K562 (cell line): ENCODE data around the gene OR6K6. TPM values are rescaled to one million over a fixed set of nuclear protein-coding genes. Genes with fewer than 3 reads are reported as not detected.

Experiments used
- ATF3 ChIP-seq, 2 experiments: fragments of 450-650 bp in 1 of 2; sonication (generic) in 1 of 2; formaldehyde crosslinking in 1 of 2; IDR thresholded peaks in 1 of 2; conservative IDR thresholded peaks in 1 of 2; 2 replicates each; pipeline versions ENCODE4 v1.6.1 to v1.8.1; 2016 to 2023; ENCODE audit warnings: mild to moderate bottlenecking in 2 of 2, moderate library complexity in 2 of 2, inconsistent platforms in 1 of 2, missing genetic modification reagents in 1 of 2
- C11orf30 ChIP-seq: fragments of 450-650 bp; IDR thresholded peaks from 2 replicates; pipeline ENCODE4 v1.6.1; 2016; ENCODE audit warnings: low read depth, mild to moderate bottlenecking
- CTBP1 ChIP-seq: fragments of 450-650 bp; IDR thresholded peaks from 2 replicates; pipeline ENCODE4 v1.6.1; 2016; ENCODE audit warnings: borderline replicate concordance
- EZH2 ChIP-seq: IDR thresholded peaks from 2 replicates; pipeline ENCODE4 v1.6.1; 2012; ENCODE audit warnings: low read depth, mild to moderate bottlenecking, inconsistent platforms, low read length, borderline replicate concordance
- FOS ChIP-seq: IDR thresholded peaks from 3 replicates; pipeline ENCODE4 v1.6.1; 2011; ENCODE audit not compliant: insufficient read length; ENCODE audit errors: extremely low read depth
- FOXJ2 ChIP-seq: fragments of 200-800 bp; sonication (Bioruptor generic); IDR thresholded peaks from 2 replicates; pipeline ENCODE4 v1.6.1; 2016; ENCODE audit warnings: missing genetic modification characterization, missing compliant biosample characterization
- HMGXB4 ChIP-seq: sonication (generic); formaldehyde crosslinking; IDR thresholded peaks from 2 replicates; pipeline ENCODE4 v1.8.1; 2023; ENCODE audit warnings: mild to moderate bottlenecking, missing genetic modification reagents
- MAX ChIP-seq: sonication (generic); formaldehyde crosslinking; IDR thresholded peaks from 2 replicates; pipeline ENCODE4 v1.9.0; 2022; ENCODE audit warnings: mild to moderate bottlenecking, missing genetic modification reagents
- MCM7 ChIP-seq, 2 experiments: fragments of 450-650 bp; IDR thresholded peaks; 2 replicates each; pipeline ENCODE4 v1.6.1; 2016 to 2018
- MTA1 ChIP-seq: fragments of 450-650 bp; IDR thresholded peaks from 2 replicates; pipeline ENCODE4 v1.6.1; 2017; ENCODE audit warnings: borderline replicate concordance
- NFE2 ChIP-seq: IDR thresholded peaks from 2 replicates; pipeline ENCODE4 v1.6.1; 2014; ENCODE audit warnings: antibody characterized with exemption, low read depth
- NR2C2 ChIP-seq, 2 experiments: fragments of 200-800 bp in 1 of 2; sonication (Bioruptor generic) in 1 of 2; sonication (generic) in 1 of 2; formaldehyde crosslinking in 1 of 2; IDR thresholded peaks; 2 replicates each; pipeline versions ENCODE4 v1.6.1 to v1.8.0; 2016 to 2022; ENCODE audit warnings: mild to moderate bottlenecking in 1 of 2, missing compliant biosample characterization in 1 of 2, missing genetic modification characterization in 1 of 2, missing genetic modification reagents in 1 of 2
- POLR2AphosphoS5 ChIP-seq: IDR thresholded peaks from 2 replicates; pipeline ENCODE4 v1.6.1; 2011; ENCODE audit warnings: mild to moderate bottlenecking, low read depth, low read length, moderate library complexity; ENCODE audit not compliant: control insufficient read depth, insufficient read depth
- RNF2 ChIP-seq: sonication (generic); IDR thresholded peaks from 2 replicates; pipeline ENCODE4 v1.6.1; 2016
- SMARCA4 ChIP-seq: fragments of 450-650 bp; IDR thresholded peaks from 2 replicates; pipeline ENCODE4 v1.6.1; 2016
- THRAP3 ChIP-seq: fragments of 450-650 bp; IDR thresholded peaks from 2 replicates; pipeline ENCODE4 v1.6.1; 2016; ENCODE audit warnings: mild to moderate bottlenecking, inconsistent platforms, borderline replicate concordance
- ZFP30 ChIP-seq: fragments of 250-450 bp; sonication (Bioruptor Pico); IDR thresholded peaks from 2 replicates; pipeline ENCODE4 v1.8.0; 2022; ENCODE audit warnings: moderate library complexity, mild to moderate bottlenecking, inconsistent platforms, borderline replicate concordance
- ZKSCAN3 ChIP-seq: fragments of 250-450 bp; sonication (Bioruptor Pico); IDR thresholded peaks from 2 replicates; pipeline ENCODE4 v1.4.0; 2020
- ZNF175 ChIP-seq: fragments of 200-800 bp; sonication (Bioruptor generic); IDR thresholded peaks from 2 replicates; pipeline ENCODE4 v1.6.1; 2016; ENCODE audit warnings: low read depth, mild to moderate bottlenecking, missing genetic modification characterization, missing compliant biosample characterization
- ZNF212 ChIP-seq: fragments of 450-650 bp; formaldehyde crosslinking; IDR thresholded peaks from 2 replicates; pipeline ENCODE4 v1.4.0; 2020; ENCODE audit warnings: mild to moderate bottlenecking
- ZNF609 ChIP-seq: sonication (generic); formaldehyde crosslinking; IDR thresholded peaks from 2 replicates; pipeline ENCODE4 v1.8.1; 2023; ENCODE audit warnings: missing genetic modification reagents, mild to moderate bottlenecking, borderline replicate concordance
- polyA plus RNA-seq, 8 experiments: library from polyadenylated mRNA; depleted of rRNA in 4 of 8; stranded (reverse) in 5 of 8; unstranded in 3 of 8; fragments of >200 nt; fragmentation: Nextera tagmentation in 2 of 8; fragmentation: Illumina TruSeq in 1 of 8; extraction: Ambion mirVana in 2 of 8; extraction: Trizol in 1 of 8; gene quantifications; 2 replicates each; pipeline versions ENCODE4 v1.2.1 to v1.2.3, GENCODE V29; 2011 to 2014; ENCODE audit warnings: inconsistent platforms in 1 of 8, missing spikeins in 1 of 8
- total RNA-seq, 7 experiments: library from RNA; depleted of rRNA in 6 of 7; stranded (reverse); fragments of >200 nt in 6 of 7; fragmentation: Illumina TruSeq in 2 of 7; extraction: Trizol in 2 of 7; gene quantifications; 2 replicates each; pipeline versions ENCODE4 v1.2.1 to v1.2.3, GENCODE V29; 2011 to 2021; ENCODE audit warnings: low replicate concordance in 1 of 7

OR6K6 gene
- total and polyA plus RNA-seq, 9 of the 15 experiments (the other 6 are each of a cell fraction or from before 2014, with no cell fraction given) = not detected

- TF ChIP-seq EZH2 (no peak), ZNF212 (CRISPR knock-in tag) (no peak), MTA1 (peak; percentile 58; the same call in 1 of the 2 replicates), ZNF609 (no peak), FOXJ2 (tag) (0 out of 2 replicates have a peak, but pooled peaks have one; percentile 25), MAX (no peak), ATF3 (IDR thresholded peaks at IDR 0.05) (peak; percentile 29; the same call in 1 of the 2 replicates), ATF3 (CRISPR knock-in tag; conservative IDR thresholded peaks at IDR 0.05) (no peak), POLR2AphosphoS5 (no peak), ZNF175 (CRISPR knock-in tag) (no peak), C11orf30 (no peak), NR2C2 (CRISPR knock-in tag; IDR thresholded peaks at IDR 0.05) (no peak), NR2C2 (tag; IDR thresholded peaks at IDR 0.05) (0 out of 2 replicates have a peak, but pooled peaks have one; percentile 21), CTBP1 (0 out of 2 replicates have a peak, but pooled peaks have one; percentile 22), THRAP3 (no peak), HMGXB4 (CRISPR knock-in tag) (no peak), ZFP30 (CRISPR knock-in tag) (no peak), RNF2 (no peak), FOS (no peak), NFE2 (peak; percentile 32; the same call in 1 of the 2 replicates), SMARCA4 (peak; percentile 68), ZKSCAN3 (no peak), MCM7 (IDR thresholded peaks at IDR 0.05) (no peak)
Observed at GRCh38 chr1:158728510-158729225, 25.9 kb upstream of the OR6K6 start (continued).
